Measurements from ENCODE around the gene ERLEC1.

GRCh38 chr2:53737091-53737490 is 49.8 kb upstream of the ERLEC1 start:
- TF ChIP-seq, protein P1, sequence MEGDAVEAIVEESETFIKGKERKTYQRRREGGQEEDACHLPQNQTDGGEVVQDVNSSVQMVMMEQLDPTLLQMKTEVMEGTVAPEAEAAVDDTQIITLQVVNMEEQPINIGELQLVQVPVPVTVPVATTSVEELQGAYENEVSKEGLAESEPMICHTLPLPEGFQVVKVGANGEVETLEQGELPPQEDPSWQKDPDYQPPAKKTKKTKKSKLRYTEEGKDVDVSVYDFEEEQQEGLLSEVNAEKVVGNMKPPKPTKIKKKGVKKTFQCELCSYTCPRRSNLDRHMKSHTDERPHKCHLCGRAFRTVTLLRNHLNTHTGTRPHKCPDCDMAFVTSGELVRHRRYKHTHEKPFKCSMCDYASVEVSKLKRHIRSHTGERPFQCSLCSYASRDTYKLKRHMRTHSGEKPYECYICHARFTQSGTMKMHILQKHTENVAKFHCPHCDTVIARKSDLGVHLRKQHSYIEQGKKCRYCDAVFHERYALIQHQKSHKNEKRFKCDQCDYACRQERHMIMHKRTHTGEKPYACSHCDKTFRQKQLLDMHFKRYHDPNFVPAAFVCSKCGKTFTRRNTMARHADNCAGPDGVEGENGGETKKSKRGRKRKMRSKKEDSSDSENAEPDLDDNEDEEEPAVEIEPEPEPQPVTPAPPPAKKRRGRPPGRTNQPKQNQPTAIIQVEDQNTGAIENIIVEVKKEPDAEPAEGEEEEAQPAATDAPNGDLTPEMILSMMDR (IDR thresholded peaks at IDR 0.05; ENCODE audit: poor library complexity) = no peak
- no peak for TF ChIP-seq EZH2phosphoT487 (IDR thresholded peaks at IDR 0.05; ENCODE audit: low read depth, severe bottlenecking, unreplicated experiment)

All from hepatocyte (in vitro differentiated cells).